Esophagus (tissue), 2 donors: ENCODE results near the gene TSPAN15. TPM values are rescaled to one million over a fixed set of nuclear protein-coding genes. Genes with fewer than 3 reads are reported as not detected.

Experiments used
- H3K27ac ChIP-seq, 2 donors: one replicate each; pipeline ENCODE4 v1.5.1; 2013; ENCODE audit warnings: low read depth in 2 of 2, mild to moderate bottlenecking in 2 of 2, inconsistent platforms in 1 of 2, low read length in 1 of 2, moderate library complexity in 1 of 2
- H3K27me3 ChIP-seq, 2 donors: one replicate each; pipeline ENCODE4 v1.6.1; 2013; ENCODE audit warnings: low read length in 2 of 2, control low read depth in 1 of 2, mild to moderate bottlenecking in 1 of 2; ENCODE audit not compliant: insufficient read depth in 2 of 2, control insufficient read depth in 1 of 2
- H3K36me3 ChIP-seq, 2 donors: one replicate each; pipeline ENCODE4 v1.6.1; 2013; ENCODE audit warnings: low read length in 1 of 2; ENCODE audit not compliant: control insufficient read depth in 2 of 2, insufficient read depth in 2 of 2
- H3K4me1 ChIP-seq, 2 donors: one replicate each; pipeline ENCODE4 v1.6.1; 2013; ENCODE audit warnings: low read length in 1 of 2; ENCODE audit not compliant: control insufficient read depth in 2 of 2, insufficient read depth in 2 of 2
- H3K4me3 ChIP-seq, 2 donors: one replicate each; pipeline ENCODE4 v1.5.1; 2013; ENCODE audit warnings: low read length in 2 of 2, mild to moderate bottlenecking in 2 of 2, low read depth in 1 of 2, moderate library complexity in 1 of 2
- H3K9me3 ChIP-seq, 2 donors: one replicate each; pipeline ENCODE4 v1.6.1; 2013; ENCODE audit warnings: mild to moderate bottlenecking in 2 of 2, low read depth in 1 of 2, low read length in 1 of 2, moderate library complexity in 1 of 2; ENCODE audit not compliant: control insufficient read depth in 2 of 2, insufficient read depth in 1 of 2
- WGBS, 2 donors: extraction: QIAGEN DNeasy Blood & Tissue Kit; methylation state at CpG; one replicate each; pipeline ENCODE4 v1.1.7; 2013; 5-methylcytosine and 5-hydroxymethylcytosine counted together
- polyA plus RNA-seq, 2 donors: library from polyadenylated mRNA; stranded (reverse); fragments of 200-250 nt; gene quantifications; one replicate each; pipeline ENCODE4 v1.2.3, GENCODE V29; 2013
- donor health status: healthy with polysubstance abuse.
- donor health status: Bipolar disorder and iron deficiency.

The TSPAN15 gene
- polyA plus RNA-seq, 2 donors: 8.0 to 23.8 TPM

DNA sequence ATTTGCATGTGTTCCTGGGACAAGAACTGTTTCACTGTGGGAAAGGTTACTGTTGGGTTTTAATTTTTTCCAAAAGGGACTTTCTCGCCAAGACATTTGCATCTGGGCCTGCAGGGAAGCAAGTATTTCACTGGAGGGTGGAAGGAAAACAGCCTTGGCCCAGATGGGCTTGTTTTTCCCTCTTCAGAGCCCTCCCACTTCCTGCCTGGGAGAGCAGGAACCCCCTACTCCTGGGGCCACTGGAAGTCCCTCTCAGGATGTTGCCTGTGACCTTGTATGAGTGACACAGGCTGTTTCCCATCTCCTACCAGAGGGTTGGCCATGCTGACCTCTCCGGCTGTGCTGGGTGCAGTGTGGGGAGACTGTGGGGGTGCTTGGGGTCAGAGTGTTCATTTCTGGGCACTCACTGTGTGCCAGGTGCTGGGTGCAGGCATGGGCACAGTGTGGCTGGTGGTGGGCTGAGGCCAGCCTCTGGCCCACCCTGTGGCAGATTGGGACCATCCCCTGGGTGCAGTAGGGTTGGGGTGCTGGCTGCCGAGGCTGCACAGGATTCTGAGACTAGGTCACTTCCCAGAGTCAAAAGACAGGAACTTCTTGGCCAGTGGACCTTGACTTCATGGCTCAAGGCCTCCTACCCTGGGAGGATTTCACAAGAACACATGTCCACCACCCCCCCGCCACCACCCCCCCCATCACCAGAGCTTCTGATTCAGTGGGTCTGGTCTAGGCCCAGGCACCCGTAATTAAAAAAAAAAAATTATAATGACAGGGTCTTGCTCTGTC lies 10.2 kb downstream of the TSPAN15 start:
- H3K27ac ChIP-seq: peak overlapping the region in 1 of 2 donors; percentile 20
- peaks cover 0 to 15% of the 10 kb centered on the region in 2 donors for H3K36me3 ChIP-seq
- 78 to 81% methylated on average over 5 of the region's 5 CpGs for WGBS, 2 donors
- H3K9me3 ChIP-seq: no peaks in the 10 kb centered on the region
- H3K4me1 ChIP-seq: peaks cover 13 to 26% of the 10 kb centered on the region in 2 donors
- H3K4me3 ChIP-seq: no peak overlapping the region
- no peaks in the 10 kb centered on the region for H3K27me3 ChIP-seq

DNA sequence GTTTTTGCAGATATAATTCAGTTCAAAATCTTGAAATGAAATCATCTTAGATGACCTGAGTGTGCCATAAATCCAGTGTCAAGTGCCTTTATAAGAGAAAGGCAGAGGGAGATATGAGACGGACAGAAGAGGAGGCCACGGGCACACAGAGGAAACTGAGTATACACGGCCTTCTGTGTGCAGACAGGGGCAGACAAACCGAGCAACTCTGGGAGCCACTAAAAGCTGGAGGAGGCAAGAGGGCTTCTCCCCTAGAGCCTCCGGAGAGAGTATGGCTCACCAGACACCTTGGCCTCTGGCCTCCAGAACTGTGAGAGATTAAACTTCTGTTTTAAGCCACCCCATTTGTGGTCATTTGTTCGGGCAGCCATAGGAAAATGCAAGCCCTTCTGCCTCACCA lies 12.6 kb downstream of the TSPAN15 start:
- H3K9me3 ChIP-seq: no peaks in the 10 kb centered on the region
- H3K36me3 ChIP-seq: peaks cover 0 to 5% of the 10 kb centered on the region in 2 donors
- no peaks in the 10 kb centered on the region for H3K27me3 ChIP-seq
- H3K4me3 ChIP-seq: no peak overlapping the region
- peak overlapping the region in 1 of 2 donors; percentile 59 for H3K27ac ChIP-seq
- WGBS, 2 donors: 80 to 90% methylated on average over 6 of the region's 6 CpGs
- peaks cover 5 to 21% of the 10 kb centered on the region in 2 donors for H3K4me1 ChIP-seq

DNA sequence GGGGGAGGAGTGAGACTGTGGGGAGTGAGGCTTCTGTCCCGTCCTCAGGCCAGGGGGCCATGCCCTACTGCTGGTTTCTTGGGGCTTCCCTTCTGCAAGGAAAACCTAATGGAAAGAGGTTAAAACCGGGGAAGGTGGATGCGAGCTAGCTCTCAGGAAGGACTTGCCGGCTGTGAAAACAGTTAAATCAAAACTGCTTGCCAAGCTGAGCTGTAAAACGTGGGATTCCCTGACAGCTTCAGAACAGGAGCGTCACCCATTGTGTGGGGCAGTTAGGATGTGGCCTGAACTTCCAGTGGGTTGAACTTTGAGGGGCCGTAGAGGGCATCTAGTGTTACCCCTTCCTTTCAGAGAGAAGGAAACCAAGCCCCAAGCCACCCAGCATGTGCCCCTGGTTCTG lies 13.1 kb downstream of the TSPAN15 start:
- H3K36me3 ChIP-seq: peaks cover 0 to 5% of the 10 kb centered on the region in 2 donors
- no peaks in the 10 kb centered on the region for H3K27me3 ChIP-seq
- 73% methylated on average over 7 of the region's 7 CpGs for WGBS, 2 donors
- H3K4me3 ChIP-seq: no peak overlapping the region
- H3K4me1 ChIP-seq: peaks cover 5 to 21% of the 10 kb centered on the region in 2 donors
- peak overlapping the region; percentile 35 to 73 for H3K27ac ChIP-seq
- no peaks in the 10 kb centered on the region for H3K9me3 ChIP-seq

DNA sequence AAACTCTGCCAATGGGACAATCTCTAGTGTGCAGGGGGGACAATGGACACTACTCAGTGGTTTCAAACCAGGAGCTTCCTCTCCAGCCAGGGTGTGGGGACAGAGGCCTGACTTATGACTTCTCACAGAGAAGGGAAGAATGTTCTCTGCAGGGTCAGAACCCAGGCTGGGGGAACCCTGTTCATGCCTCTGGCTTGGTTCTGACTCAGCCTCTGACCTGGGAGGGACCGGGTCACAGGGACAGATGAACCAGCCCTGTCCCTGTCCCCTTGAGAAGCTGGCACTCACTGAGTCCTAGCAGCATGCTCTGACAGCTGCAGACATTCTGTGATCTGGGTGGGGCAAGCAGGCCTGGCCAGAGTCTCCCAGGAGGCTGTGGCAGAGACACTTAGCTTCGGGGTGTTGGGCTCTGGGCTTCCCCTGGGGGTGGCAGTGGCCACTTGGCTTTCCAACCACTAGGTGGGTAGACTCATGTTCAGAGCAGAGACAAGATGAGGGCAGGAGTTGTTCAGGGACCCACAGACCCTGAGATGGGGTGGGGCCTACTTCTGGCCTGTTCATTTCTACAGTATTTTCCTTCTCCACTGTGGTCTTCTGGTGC lies 13.6 kb downstream of the TSPAN15 start:
- Histone ChIP-seq H3K27me3 (no peaks in the 10 kb centered on the region), H3K4me1 (peaks cover 5 to 21% of the 10 kb centered on the region in 2 donors), H3K9me3 (no peaks in the 10 kb centered on the region), H3K27ac (peak overlapping the region; percentile 35 to 73), H3K4me3 (no peak overlapping the region), H3K36me3 (peaks cover 0 to 5% of the 10 kb centered on the region in 2 donors)
- 43 to 59% methylated on average over 2 of the region's 2 CpGs for WGBS, 2 donors

DNA sequence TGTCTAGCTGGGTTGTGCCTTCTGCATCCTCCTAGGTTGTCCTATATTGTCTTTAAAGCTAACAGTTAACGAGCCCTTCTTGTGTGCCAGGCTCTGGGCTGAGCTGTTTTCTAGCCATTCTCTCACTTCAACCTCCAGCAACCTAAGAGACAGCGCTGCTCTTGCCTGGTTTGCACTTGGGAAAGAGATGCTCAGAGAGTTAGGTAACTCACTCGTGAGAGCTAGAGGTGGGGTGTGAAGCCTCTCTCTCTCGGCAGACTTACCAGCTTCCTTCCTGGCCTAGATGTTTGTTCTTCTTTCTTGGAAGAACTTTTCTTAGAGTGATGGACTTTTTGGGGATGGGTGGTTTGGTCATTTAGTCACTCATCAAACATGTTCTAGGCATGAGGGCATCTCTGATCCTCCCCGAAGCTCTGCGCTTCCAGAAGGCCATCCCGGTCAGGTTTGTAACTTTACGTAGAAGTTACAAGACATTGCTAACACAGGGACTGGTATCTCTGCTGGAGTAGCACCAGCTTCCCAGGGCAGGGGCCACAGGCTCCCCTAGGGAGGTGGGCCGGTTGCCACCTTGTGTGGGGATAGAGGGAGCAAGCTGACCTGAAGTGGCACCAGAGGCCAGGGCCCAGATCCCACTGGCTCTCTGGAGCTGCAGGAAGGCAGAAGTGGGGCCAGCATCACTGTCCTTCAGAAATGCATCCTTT lies 14.3 kb downstream of the TSPAN15 start:
- WGBS, 2 donors: 81 to 82% methylated on average over 9 of the region's 9 CpGs
- Histone ChIP-seq H3K4me3 (no peak overlapping the region), H3K9me3 (no peaks in the 10 kb centered on the region), H3K27me3 (no peaks in the 10 kb centered on the region), H3K4me1 (peaks cover 0 to 16% of the 10 kb centered on the region in 2 donors), H3K27ac (peak overlapping the region; percentile 35 to 73), H3K36me3 (no peaks in the 10 kb centered on the region)

DNA sequence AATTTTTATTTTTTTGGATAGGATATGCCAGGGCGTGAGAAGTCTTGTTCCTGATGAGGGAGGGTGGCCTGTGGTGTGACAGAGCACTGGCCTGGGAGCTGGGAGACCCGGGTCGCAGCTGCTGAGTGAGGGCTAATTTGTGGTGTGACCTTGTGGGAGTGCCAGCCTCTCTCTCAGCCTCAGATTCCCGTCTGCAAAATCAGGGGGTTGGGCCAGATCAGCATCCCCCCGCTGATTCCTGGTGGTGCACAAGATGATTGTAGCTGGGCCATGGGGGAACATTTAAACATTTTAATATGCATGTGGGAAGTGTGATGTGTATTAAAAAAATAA lies 14.9 kb downstream of the TSPAN15 start:
- H3K36me3 ChIP-seq: peaks cover 0 to 2% of the 10 kb centered on the region in 2 donors
- H3K4me1 ChIP-seq: peaks cover 0 to 16% of the 10 kb centered on the region in 2 donors
- H3K9me3 ChIP-seq: no peaks in the 10 kb centered on the region
- no peaks in the 10 kb centered on the region for H3K27me3 ChIP-seq
- peak overlapping the region in 1 of 2 donors; percentile 53 for H3K27ac ChIP-seq
- 36 to 65% methylated on average over 5 of the region's 5 CpGs for WGBS, 2 donors
- no peak overlapping the region for H3K4me3 ChIP-seq

DNA sequence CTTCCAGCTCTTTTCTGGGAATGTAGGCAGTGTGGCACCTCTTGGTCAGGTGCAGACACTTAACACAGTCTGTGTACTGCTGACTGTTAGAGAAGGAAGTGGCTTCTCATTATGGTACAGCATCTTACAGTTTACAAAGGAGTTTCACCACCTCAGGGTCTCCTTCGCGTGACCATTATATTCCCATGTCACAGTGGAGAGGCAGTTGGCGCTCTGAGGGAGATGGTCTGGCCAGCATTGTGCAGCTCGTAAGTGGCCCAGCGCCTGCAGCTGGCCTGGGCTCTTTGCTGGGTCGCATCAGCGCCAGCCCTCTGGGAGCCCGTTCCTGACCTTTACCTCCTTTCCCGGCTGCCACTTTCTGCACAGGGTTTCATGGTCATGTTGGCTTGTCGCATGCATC lies 15.4 kb downstream of the TSPAN15 start:
- no peaks in the 10 kb centered on the region for H3K9me3 ChIP-seq
- no peaks in the 10 kb centered on the region for H3K27me3 ChIP-seq
- peaks cover 0 to 16% of the 10 kb centered on the region in 2 donors for H3K4me1 ChIP-seq
- H3K4me3 ChIP-seq: no peak overlapping the region
- H3K27ac ChIP-seq: no peak overlapping the region
- 73 to 83% methylated on average over 10 of the region's 10 CpGs for WGBS, 2 donors
- H3K36me3 ChIP-seq: peaks cover 0 to 2% of the 10 kb centered on the region in 2 donors

DNA sequence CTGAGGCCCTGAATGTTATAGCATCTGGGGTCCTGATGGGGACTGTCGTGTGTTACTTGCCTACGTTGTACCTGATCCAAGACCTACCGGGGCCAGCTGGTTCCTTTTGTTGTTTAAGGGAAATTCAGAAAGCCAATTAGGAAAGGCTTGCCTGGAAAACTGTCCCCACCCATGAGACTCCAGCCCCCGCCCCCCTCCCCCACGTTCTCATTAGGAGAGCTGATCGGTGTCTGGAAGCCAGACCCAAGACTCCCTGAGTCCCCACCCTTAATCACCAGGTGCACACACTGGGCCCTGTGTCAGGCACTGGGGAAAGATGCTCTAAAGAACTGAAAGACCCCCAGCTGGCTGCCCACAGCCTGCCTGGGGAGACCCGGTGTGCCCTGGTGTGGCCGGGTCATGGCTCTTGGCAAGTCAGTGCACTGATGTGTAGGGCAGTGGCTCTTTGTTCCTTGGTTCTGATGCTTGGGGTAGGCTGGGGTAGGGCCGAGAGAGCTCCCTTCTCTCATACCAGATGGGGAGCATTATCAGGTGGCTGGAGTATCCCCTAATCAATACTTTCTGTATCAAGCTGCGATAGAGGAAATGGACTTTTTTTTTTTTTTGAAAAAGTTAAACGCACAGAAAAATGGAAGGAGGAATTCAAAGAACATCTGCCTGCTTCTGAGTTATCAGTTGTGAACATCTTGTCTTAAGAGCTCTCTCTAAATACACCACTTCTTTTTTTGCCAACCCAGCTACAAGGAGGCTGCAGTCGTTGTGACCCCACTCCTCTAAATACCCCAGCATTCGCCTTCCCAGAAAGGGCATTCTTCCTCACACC lies 16.9 kb downstream of the TSPAN15 start:
- Histone ChIP-seq H3K27me3 (no peaks in the 10 kb centered on the region), H3K27ac (peak overlapping the region in 1 of 2 donors; percentile 61), H3K9me3 (no peaks in the 10 kb centered on the region), H3K4me1 (peaks cover 0 to 16% of the 10 kb centered on the region in 2 donors), H3K4me3 (no peak overlapping the region), H3K36me3 (peaks cover 0 to 2% of the 10 kb centered on the region in 2 donors)
- WGBS, 2 donors: 59 to 65% methylated on average over 13 of the region's 13 CpGs

DNA sequence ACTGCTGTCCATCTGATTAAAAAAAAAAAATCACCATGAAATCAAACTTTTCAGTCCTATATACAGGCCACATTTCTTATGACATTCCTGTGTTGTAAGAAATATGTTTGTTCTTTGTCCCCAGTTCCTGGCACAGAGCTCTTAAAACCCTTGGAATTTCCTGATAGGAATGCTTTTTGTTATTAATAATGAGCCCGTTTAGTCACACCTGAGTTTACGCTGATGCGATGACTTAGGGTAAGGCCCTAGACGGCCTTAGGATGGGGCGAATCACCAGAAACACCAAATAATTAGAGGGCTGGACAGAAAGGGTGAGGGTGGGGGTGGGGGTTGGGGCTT lies 17.5 kb downstream of the TSPAN15 start:
- no peaks in the 10 kb centered on the region for H3K27me3 ChIP-seq
- no peak overlapping the region for H3K27ac ChIP-seq
- WGBS, 2 donors: 54 to 57% methylated on average over 5 of the region's 5 CpGs
- no peaks in the 10 kb centered on the region for H3K9me3 ChIP-seq
- peaks cover 0 to 16% of the 10 kb centered on the region in 2 donors for H3K4me1 ChIP-seq
- H3K36me3 ChIP-seq: peaks cover 0 to 2% of the 10 kb centered on the region in 2 donors
- no peak overlapping the region for H3K4me3 ChIP-seq
